Endodermal cell (in vitro differentiated cells): ENCODE results near the gene CAND2. TPM values are rescaled to one million over a fixed set of nuclear protein-coding genes. Genes with fewer than 3 reads are reported as not detected.

ENCODE experiments used
- DNase-seq: peaks from one replicate; pipeline ENCODE4 v3.0.0-alpha.2; 2017
- H3K27ac ChIP-seq: 2 replicates; pipeline ENCODE4 v1.5.1; 2013; ENCODE audit warnings: mild to moderate bottlenecking, low read depth, low read length, moderate library complexity
- H3K27me3 ChIP-seq: 2 replicates; pipeline ENCODE4 v1.6.1; 2013; ENCODE audit warnings: mild to moderate bottlenecking, low read length, moderate library complexity; ENCODE audit not compliant: insufficient read depth, control insufficient read depth, poor library complexity, severe bottlenecking
- H3K36me3 ChIP-seq: 2 replicates; pipeline ENCODE4 v1.7.0; 2013; ENCODE audit warnings: mild to moderate bottlenecking, low read length, moderate library complexity; ENCODE audit not compliant: control insufficient read depth, insufficient read depth
- H3K4me1 ChIP-seq: one replicate; pipeline ENCODE4 v1.7.0; 2013; ENCODE audit warnings: low read length; ENCODE audit not compliant: control insufficient read depth, insufficient read depth
- H3K4me3 ChIP-seq: 2 replicates; pipeline ENCODE4 v1.5.1; 2013; ENCODE audit warnings: mild to moderate bottlenecking, low read length, moderate library complexity
- H3K9ac ChIP-seq: 2 replicates; pipeline ENCODE4 v1.6.1; 2013; ENCODE audit warnings: mild to moderate bottlenecking, low read length, moderate library complexity; ENCODE audit not compliant: poor library complexity, severe bottlenecking; ENCODE audit errors: extremely low read depth
- H3K9me3 ChIP-seq: 2 replicates; pipeline ENCODE4 v1.6.1; 2013; ENCODE audit warnings: mild to moderate bottlenecking, low read length, moderate library complexity; ENCODE audit not compliant: control insufficient read depth
- H3K27ac Mint-ChIP-seq: 2 replicates; pipeline ENCODE4 v1.8.0; 2020; ENCODE audit warnings: mixed read lengths
- H3K27me3 Mint-ChIP-seq: 2 replicates; pipeline ENCODE4 v1.8.0; 2021; ENCODE audit warnings: mild to moderate bottlenecking, mixed read lengths; ENCODE audit not compliant: insufficient read depth
- H3K36me3 Mint-ChIP-seq: 2 replicates; pipeline ENCODE4 v1.8.0; 2020; ENCODE audit warnings: low read depth, mixed read lengths
- H3K4me1 Mint-ChIP-seq: 2 replicates; pipeline ENCODE4 v1.8.0; 2020; ENCODE audit warnings: mixed read lengths
- H3K4me3 Mint-ChIP-seq: 2 replicates; pipeline ENCODE4 v1.8.0; 2020; ENCODE audit warnings: mild to moderate bottlenecking, moderate library complexity, mixed read lengths
- H3K9me3 Mint-ChIP-seq: 2 replicates; pipeline ENCODE4 v1.8.0; 2020; ENCODE audit warnings: mild to moderate bottlenecking, mixed read lengths
- CTCF ChIP-seq: fragments of 200-600 bp; sonication (generic); conservative IDR thresholded peaks from 2 replicates; pipeline ENCODE4 v1.5.0; 2021; ENCODE audit warnings: antibody characterized with exemption, mild to moderate bottlenecking
- WGBS, 2 experiments: methylation state at CpG; one replicate each; pipeline versions ENCODE4 v1.1.5 to v1.1.7; 2013; ENCODE audit warnings: missing lambda C conversion rate in 2 of 2, mixed read lengths in 1 of 2; ENCODE audit not compliant: insufficient coverage in 1 of 2, insufficient read length in 1 of 2; 5-methylcytosine and 5-hydroxymethylcytosine counted together
- total RNA-seq, 2 donors: library from RNA; stranded (reverse); fragmentation: NEBNext Ultra II Directional in 1 of 2; extraction: Animal tissue kit (Norgen Biotek cat#: 25700) in 1 of 2; gene quantifications; 2 replicates in 1 of 2; 3 replicates in 1 of 2; pipeline ENCODE4 v1.2.1, GENCODE V29; 2021

The CAND2 gene
- total RNA-seq, 2 donors from 2014 or later, result 7.8 to 15.0 TPM

GRCh38 chr3:12810013-12810780 is 13.7 kb downstream of the CAND2 start:
- H3K27me3 ChIP-seq, result no peaks in the 10 kb centered on the region
- H3K9me3 ChIP-seq, result no peaks in the 10 kb centered on the region
- peak; percentile 99 for DNase-seq
- no peaks in the 10 kb centered on the region for H3K36me3 ChIP-seq
- Mint-ChIP-seq H3K27me3 (peaks cover 10% of the 10 kb centered on the region), H3K4me1 (peaks cover 7% of the 10 kb centered on the region), H3K9me3 (no peaks in the 10 kb centered on the region), H3K27ac (no peak overlapping the region), H3K4me3 (peak overlapping the region; percentile 42), H3K36me3 (no peaks in the 10 kb centered on the region)
- H3K4me1 ChIP-seq, result no peaks in the 10 kb centered on the region
- peak overlapping the region; percentile 74 for H3K4me3 ChIP-seq
- 0 to 2% methylated on average over 7 to 50 of the region's 50 CpGs for WGBS, 2 experiments
- H3K9ac ChIP-seq, result peak overlapping the region; percentile 22
- peak; percentile 97 for TF ChIP-seq CTCF
- H3K27ac ChIP-seq, result peak overlapping the region; percentile 32

DNA sequence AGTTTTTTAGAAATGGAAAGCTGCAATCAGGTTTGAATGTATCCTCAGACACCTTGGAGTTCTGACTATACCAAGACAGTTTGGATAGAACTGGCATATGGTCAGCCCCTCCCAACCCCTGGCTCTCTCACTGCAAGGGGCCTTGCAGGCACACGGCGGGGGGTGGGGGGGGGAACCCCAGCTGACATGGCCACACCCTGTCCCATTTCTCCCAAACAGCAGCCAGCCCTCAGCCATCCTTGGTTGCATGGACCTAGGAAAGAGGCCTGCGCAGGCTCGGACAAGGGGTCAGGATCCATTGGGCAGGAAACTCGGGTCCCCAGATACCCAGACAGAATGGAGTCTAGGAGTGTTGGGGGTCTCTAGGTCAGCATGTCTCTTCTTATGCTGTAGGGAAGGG is 14.5 kb downstream of the CAND2 start:
- no peaks in the 10 kb centered on the region for H3K36me3 Mint-ChIP-seq
- Histone ChIP-seq H3K27me3 (no peaks in the 10 kb centered on the region), H3K4me1 (no peaks in the 10 kb centered on the region), H3K9me3 (no peaks in the 10 kb centered on the region), H3K4me3 (no peak overlapping the region), H3K36me3 (no peaks in the 10 kb centered on the region), H3K27ac (no peak overlapping the region), H3K9ac (no peak overlapping the region)
- 92 to 100% methylated on average over 2 to 5 of the region's 5 CpGs for WGBS, 2 experiments
- no peak overlapping the region for H3K27ac Mint-ChIP-seq
- DNase-seq, result no peak
- peaks cover 10% of the 10 kb centered on the region for H3K27me3 Mint-ChIP-seq
- H3K9me3 Mint-ChIP-seq, result no peaks in the 10 kb centered on the region
- no peak for TF ChIP-seq CTCF
- peaks cover 7% of the 10 kb centered on the region for H3K4me1 Mint-ChIP-seq
- H3K4me3 Mint-ChIP-seq, result peak overlapping the region; percentile 42

DNA sequence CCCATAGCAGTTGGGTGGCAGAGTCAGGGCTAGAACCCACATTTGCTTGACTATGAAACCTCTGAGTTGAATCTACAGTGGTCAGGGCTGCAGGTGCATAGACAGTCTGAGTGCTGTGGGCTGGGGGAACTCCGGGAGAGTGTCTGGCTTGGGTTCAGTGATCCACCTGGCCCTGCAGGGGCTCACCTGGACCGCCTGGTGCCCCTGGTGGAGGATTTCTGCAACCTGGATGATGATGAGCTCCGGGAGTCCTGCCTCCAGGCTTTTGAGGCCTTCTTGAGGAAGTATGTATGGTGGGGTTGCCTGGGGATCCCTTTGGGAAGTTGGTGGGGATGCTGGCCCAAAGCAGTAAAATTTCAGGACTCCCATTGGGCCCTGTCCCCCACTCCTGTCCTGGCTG is 16.3 kb downstream of the CAND2 start:
- no peak overlapping the region for H3K27ac ChIP-seq

More for the DNA sequence above, 16.3 kb downstream of the CAND2 start:
- TF ChIP-seq CTCF, result peak; percentile 62
- no peaks in the 10 kb centered on the region for H3K9me3 Mint-ChIP-seq
- Histone ChIP-seq H3K4me1 (no peaks in the 10 kb centered on the region), H3K9ac (no peak overlapping the region), H3K36me3 (no peaks in the 10 kb centered on the region), H3K27me3 (no peaks in the 10 kb centered on the region), H3K9me3 (no peaks in the 10 kb centered on the region), H3K4me3 (no peak overlapping the region)
- no peak overlapping the region for H3K27ac Mint-ChIP-seq
- no peak for DNase-seq
- H3K4me3 Mint-ChIP-seq, result no peak overlapping the region
- H3K27me3 Mint-ChIP-seq, result peaks cover 10% of the 10 kb centered on the region
- H3K36me3 Mint-ChIP-seq, result no peaks in the 10 kb centered on the region
- WGBS, 2 experiments, result 92% methylated on average over 3 of the region's 3 CpGs; no CpG with 5 or more reads in 1 of the 2 experiments
- H3K4me1 Mint-ChIP-seq, result peaks cover 7% of the 10 kb centered on the region
